ENCODE measurements around the gene NDUFS8. TPM values are rescaled to one million over a fixed set of nuclear protein-coding genes. Genes with fewer than 3 reads are reported as not detected.

NDUFS8 gene
- total RNA-seq, 1 donor from 2014 or later: 95.5 TPM

DNA sequence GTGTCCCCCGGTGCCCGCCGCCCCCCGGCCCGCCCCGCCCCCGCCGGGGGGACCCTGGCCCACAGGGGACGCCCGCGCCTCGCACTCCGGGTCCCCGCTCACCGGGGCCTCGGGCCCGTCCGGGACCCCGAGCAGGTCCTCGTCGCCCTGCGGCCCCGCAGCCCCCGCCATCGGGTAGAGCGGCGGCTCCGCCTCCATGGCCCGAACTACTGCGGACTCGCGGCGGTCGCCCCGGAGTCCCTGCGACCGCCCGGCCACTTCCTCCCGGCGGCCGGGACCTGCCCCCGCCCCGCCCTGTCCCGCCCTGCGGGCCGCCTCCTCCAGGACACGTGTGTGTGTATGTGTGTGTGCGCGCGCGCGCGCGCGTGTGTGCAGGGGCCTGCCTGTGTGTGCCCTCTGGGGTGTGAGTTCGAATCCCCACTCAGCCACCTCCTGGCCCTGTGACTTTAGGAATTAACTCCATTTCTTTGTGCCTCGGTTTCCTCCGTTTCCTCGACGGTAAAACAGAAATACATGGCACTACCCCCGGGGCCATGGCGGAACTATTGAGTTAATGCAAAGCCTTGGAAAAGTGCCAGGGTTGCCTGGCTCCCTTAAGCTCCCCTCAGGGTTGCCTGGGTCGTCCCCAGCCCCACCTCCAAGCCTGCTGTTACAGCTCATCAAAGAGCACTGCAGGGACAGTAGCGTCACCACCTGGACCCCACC lies 26.5 kb upstream of the NDUFS8 start, which contains the start of gene UNC93B1:
TSS of gene UNC93B1 (minus strand) at position 252 of the 705 bp plus-strand sequence. CDS start at position 198, 54 bp downstream.
- intact Hi-C loops (cut with DNase I): no loop called here
- Histone ChIP-seq H3K27me3 (ENCODE audit: low read depth) (no peaks in the 10 kb centered on the region), H3K4me3 (peak within 1 kb of the TSS; percentile 75), H3K36me3 (peaks cover 6% of the 10 kb centered on the region), H3K4me1 (peaks cover 30% of the 10 kb centered on the region), H3K27ac (peak within 1 kb of the TSS; percentile 92), H3K9me3 (no peaks in the 10 kb centered on the region)
- ATAC-seq (peak; percentile 90 to 93), DNase-seq (peak; percentile 97)
- TF ChIP-seq, protein P1, sequence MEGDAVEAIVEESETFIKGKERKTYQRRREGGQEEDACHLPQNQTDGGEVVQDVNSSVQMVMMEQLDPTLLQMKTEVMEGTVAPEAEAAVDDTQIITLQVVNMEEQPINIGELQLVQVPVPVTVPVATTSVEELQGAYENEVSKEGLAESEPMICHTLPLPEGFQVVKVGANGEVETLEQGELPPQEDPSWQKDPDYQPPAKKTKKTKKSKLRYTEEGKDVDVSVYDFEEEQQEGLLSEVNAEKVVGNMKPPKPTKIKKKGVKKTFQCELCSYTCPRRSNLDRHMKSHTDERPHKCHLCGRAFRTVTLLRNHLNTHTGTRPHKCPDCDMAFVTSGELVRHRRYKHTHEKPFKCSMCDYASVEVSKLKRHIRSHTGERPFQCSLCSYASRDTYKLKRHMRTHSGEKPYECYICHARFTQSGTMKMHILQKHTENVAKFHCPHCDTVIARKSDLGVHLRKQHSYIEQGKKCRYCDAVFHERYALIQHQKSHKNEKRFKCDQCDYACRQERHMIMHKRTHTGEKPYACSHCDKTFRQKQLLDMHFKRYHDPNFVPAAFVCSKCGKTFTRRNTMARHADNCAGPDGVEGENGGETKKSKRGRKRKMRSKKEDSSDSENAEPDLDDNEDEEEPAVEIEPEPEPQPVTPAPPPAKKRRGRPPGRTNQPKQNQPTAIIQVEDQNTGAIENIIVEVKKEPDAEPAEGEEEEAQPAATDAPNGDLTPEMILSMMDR (IDR thresholded peaks at IDR 0.05): no peak

- TF ChIP-seq, protein P1 (IDR thresholded peaks at IDR 0.05): no peak
- Histone ChIP-seq H3K9me3 (no peaks in the 10 kb centered on the region), H3K27me3 (ENCODE audit: low read depth) (no peaks in the 10 kb centered on the region), H3K4me1 (peaks cover 38% of the 10 kb centered on the region), H3K27ac (peak overlapping the region; percentile 92), H3K36me3 (no peaks in the 10 kb centered on the region), H3K4me3 (peak overlapping the region; percentile 75)
- DNase-seq (no peak), ATAC-seq (no peak)
- intact Hi-C loops (cut with DNase I): no loop called here
Observed at GRCh38 chr11:68004551-68005335, 25.7 kb upstream of the NDUFS8 start.

GRCh38 chr11:68006606-68007166 lies 23.8 kb upstream of the NDUFS8 start:
- ATAC-seq: no peak
- H3K27me3 ChIP-seq (ENCODE audit: low read depth): no peaks in the 10 kb centered on the region
- no peak overlapping the region for H3K27ac ChIP-seq
- intact Hi-C loops (cut with DNase I): no loop called here
- no peaks in the 10 kb centered on the region for H3K9me3 ChIP-seq
- no peak overlapping the region for H3K4me3 ChIP-seq
- no peaks in the 10 kb centered on the region for H3K36me3 ChIP-seq
- no peak for DNase-seq
- TF ChIP-seq, protein P1 (IDR thresholded peaks at IDR 0.05): no peak
- H3K4me1 ChIP-seq: peaks cover 51% of the 10 kb centered on the region

- Histone ChIP-seq H3K36me3 (no peaks in the 10 kb centered on the region), H3K4me1 (peaks cover 55% of the 10 kb centered on the region), H3K27ac (peak overlapping the region; percentile 86), H3K4me3 (peak overlapping the region; percentile 19), H3K9me3 (no peaks in the 10 kb centered on the region), H3K27me3 (ENCODE audit: low read depth) (no peaks in the 10 kb centered on the region)
- no peak for ATAC-seq
- no peak for DNase-seq
- TF ChIP-seq, protein P1 (IDR thresholded peaks at IDR 0.05): no peak
- intact Hi-C loops (cut with DNase I): no loop called here
Observed at GRCh38 chr11:68007498-68008380, 22.7 kb upstream of the NDUFS8 start.

Measured in lower lobe of right lung (tissue), 2 donors.